Epithelial cell of esophagus (primary cell): ENCODE measurements around the gene MOB3B.
"Not testable (repeated sequence)": the region's sequence is repeated elsewhere in the genome, so short reads cannot be mapped to it uniquely, and the experiment has no call there.

Experiments
- DNase-seq: peaks from one replicate; pipeline ENCODE4 v3.0.0; 2010; ENCODE audit warnings: low read depth
- H3K4me3 ChIP-seq: 2 replicates; pipeline ENCODE4 v1.5.1; 2011; ENCODE audit warnings: mild to moderate bottlenecking, low read length, control low read depth
- TF ChIP-seq, protein P1 (sequence below): IDR thresholded peaks from 2 replicates; pipeline ENCODE4 v1.5.1; 2011; ENCODE audit warnings: low read depth, mild to moderate bottlenecking, low read length, control low read depth, inconsistent platforms; ENCODE audit not compliant: insufficient read depth; ENCODE audit errors: missing control alignments

Gene MOB3B

DNA sequence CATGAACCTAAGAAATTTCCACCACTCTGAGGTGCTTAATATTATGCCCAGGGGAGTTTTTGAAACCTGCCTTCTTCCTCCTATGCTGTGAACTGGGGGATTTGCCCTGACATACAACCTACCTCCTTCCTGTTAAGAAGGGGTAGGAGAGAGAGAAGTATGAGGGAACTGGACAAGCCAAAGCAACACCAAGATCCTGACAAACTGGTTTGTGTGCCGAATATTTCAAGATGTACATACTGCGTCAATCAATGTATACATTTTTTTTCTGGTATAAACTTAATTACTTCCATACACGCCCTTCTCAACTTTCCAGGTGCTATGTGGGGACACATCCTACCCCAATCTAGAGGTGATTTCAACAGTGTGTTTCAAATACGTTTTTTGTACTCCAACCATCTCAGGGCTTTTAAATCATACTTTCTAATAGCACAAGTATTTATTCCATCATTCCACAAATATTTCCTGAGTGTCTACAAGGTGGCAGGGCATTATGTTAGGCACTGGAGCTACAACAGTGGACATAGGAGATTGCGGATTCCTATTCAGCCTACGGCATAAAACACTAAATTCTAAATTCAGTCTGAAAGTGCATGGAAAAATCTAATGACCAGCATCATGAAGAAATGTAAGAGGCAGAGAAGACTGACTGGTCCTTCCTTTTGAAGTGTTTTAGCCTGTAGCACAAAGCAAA lies 75.6 kb downstream of the MOB3B start:
- TF ChIP-seq, protein P1, sequence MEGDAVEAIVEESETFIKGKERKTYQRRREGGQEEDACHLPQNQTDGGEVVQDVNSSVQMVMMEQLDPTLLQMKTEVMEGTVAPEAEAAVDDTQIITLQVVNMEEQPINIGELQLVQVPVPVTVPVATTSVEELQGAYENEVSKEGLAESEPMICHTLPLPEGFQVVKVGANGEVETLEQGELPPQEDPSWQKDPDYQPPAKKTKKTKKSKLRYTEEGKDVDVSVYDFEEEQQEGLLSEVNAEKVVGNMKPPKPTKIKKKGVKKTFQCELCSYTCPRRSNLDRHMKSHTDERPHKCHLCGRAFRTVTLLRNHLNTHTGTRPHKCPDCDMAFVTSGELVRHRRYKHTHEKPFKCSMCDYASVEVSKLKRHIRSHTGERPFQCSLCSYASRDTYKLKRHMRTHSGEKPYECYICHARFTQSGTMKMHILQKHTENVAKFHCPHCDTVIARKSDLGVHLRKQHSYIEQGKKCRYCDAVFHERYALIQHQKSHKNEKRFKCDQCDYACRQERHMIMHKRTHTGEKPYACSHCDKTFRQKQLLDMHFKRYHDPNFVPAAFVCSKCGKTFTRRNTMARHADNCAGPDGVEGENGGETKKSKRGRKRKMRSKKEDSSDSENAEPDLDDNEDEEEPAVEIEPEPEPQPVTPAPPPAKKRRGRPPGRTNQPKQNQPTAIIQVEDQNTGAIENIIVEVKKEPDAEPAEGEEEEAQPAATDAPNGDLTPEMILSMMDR, result no peak
- DNase-seq, result peak; percentile 87
- H3K4me3 ChIP-seq, result no peak overlapping the region

DNA sequence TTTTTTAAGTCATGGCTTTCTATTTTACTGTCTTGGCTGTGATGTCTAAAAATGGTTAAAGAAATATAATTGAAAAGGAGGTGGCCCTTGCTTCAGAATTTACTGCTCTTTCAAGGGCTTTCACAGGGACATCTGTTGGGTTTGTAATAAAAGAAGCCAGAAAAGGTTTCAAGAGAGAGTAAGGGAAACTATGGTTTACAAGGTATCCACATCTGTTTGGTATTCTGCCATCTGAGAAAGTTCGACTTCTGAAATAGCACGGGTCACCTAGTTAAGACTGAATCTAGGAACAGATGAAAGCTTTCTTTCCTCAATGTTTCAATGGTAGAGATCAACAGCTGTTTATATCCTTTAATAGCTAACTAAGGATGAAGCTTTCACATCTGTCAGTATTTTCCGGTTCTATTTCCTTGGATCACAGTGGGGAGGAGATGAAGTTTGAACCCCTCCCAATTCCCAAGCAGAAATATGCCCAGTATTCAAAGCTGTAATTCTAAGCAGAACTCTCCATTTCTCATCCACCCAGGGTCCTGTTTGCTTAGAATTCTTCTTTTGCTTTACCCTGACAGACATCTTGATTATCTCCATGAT lies 78.3 kb downstream of the MOB3B start:
- TF ChIP-seq, protein P1, result no peak
- no peak overlapping the region for H3K4me3 ChIP-seq
- no peak for DNase-seq

DNA sequence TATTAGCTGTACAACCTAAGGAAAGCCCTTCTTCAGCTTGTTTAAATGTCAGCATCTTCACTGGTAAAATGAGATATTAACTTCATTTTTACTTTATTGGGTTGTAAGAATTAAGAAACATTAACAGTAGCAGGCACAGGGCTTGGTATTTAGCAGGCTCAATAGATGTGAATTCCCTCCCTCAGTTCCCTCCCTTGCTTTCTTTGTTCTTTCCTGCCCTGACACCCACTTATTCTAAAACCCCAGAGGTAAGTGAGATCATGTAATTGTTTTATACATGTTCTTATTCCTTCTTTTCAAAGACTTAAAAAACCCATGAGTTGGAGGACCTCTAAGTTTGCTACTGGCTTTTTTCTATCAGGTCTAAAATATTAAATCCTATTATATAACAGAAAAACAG lies 78.9 kb downstream of the MOB3B start:
- no peak for DNase-seq
- TF ChIP-seq, protein P1, result no peak
- H3K4me3 ChIP-seq, result no peak overlapping the region

DNA sequence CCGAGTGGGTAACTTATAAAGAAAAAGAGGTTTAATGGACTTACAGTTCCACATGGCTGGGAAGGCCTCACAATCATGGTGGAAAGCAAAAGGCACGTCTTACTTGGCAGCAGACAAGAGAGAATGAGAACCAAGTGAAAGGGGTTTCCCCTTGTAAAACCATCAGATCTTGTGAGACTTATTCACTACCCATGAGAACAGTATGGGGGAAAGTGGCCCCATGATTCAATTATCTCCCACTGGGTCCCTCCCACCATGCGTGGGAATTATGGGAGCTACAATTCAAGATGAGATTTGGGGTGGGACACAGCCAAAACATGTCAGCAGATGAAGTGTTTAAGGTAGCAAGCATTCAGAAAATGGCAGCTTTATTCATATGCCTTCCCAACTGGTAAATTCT lies 81.3 kb downstream of the MOB3B start:
- DNase-seq, H3K4me3 ChIP-seq: not testable (repeated sequence)

DNA sequence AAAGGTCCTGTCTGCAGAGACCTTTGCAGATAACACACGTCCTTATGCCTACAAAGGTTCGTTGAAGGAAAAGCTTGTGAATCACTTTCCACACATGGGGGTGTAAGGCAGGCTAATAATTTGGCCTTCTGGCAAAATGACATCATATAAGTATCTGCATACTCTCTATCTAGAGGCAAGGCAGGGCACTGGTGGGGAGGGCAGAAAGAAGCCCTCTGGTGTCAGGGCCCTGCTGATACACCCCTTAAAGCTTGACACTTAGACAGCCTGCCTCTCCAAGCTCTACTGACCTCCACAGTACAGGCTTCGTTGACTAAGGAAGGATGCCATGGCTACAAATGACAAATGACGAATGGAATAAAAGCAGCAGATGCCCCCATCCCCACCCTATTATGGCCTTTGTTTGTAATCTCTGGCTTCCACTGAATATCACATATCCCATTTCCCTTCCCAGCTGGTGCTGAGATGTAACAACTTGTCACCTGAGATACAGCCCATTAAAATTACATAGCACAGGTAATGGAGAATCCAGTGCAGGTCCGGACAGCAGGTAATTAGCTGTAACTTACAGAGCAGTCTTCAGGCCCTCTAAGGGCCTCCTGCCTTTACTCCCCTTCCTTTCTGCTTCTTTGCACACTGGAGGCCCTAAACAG lies 82.5 kb downstream of the MOB3B start:
- peak; percentile 24 for DNase-seq
- no peak overlapping the region for H3K4me3 ChIP-seq
- TF ChIP-seq, protein P1, result no peak

DNA sequence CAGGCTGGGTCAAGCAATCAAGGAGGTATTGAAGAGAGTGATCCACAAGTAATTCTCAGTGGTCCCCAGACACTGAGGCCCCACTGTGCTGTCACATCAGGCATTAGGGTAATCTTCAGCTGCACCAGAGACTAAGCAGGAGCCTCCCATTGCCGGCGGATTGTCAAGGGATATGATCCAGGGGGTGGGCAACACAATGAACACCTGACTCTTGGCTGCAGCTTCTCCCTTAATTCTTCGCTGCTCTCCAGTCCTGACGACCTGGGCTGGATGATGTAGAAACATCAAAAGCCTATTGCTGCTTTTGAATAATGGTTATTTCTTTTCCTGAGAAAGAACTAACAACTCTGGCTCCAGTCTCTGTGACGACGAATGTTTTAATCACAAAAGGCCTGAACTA lies 83.9 kb downstream of the MOB3B start:
- TF ChIP-seq, protein P1, result no peak
- no peak overlapping the region for H3K4me3 ChIP-seq
- no peak for DNase-seq

DNA sequence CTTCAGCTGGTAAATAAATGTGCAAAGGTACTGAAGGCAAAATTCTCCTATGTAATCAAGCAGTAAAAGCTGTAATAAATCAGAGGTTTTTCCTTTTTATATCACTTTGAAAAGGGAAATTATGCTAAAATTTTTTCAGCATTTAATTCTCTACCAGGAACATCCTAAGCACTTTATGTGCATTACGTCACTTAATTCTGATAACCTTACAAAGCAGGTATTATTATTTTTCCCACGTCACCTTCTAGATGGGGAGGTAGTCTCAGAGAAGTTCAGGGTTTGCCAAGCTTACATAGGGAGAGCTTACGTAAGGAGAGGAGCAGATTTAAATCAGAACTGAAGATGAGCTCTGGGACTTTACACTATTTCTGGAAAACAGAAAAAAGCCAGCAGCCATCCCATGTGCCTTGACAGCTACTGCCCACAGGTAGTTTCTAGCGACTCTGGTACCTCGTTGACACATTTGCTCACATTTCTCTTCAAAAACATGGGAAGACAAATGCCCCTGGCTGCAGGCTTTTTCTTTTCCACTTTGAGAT lies 84.5 kb downstream of the MOB3B start:
- TF ChIP-seq, protein P1, result no peak
- DNase-seq, result no peak
- H3K4me3 ChIP-seq, result no peak overlapping the region
